ENCODE measurements around the gene CATSPERZ. TPM values are rescaled to one million over a fixed set of nuclear protein-coding genes. Genes with fewer than 3 reads are reported as not detected.

Gene CATSPERZ
- not detected for total RNA-seq

GRCh38 chr11:64299847-64300648 lies at the start of gene CATSPERZ:
Gene CATSPERZ (plus strand): TSS chr11:64300358. CDS start chr11:64300411, 53 bp downstream.
- Mint-ChIP-seq H3K9me3 (no peaks in the 10 kb centered on the region), H3K27me3 (peaks cover 80% of the 10 kb centered on the region), H3K27ac (no peak within 1 kb of the TSS), H3K4me1 (peaks cover 28% of the 10 kb centered on the region), H3K36me3 (no peaks in the 10 kb centered on the region), H3K4me3 (peak within 1 kb of the TSS; percentile 61)
- no peak for DNase-seq

- no peaks in the 10 kb centered on the region for H3K27me3 Mint-ChIP-seq
- peaks cover 16% of the 10 kb centered on the region for H3K4me1 Mint-ChIP-seq
- no peak for DNase-seq
- peak overlapping the region; percentile 79 for H3K4me3 Mint-ChIP-seq
- H3K9me3 Mint-ChIP-seq: no peaks in the 10 kb centered on the region
- no peak overlapping the region for H3K27ac Mint-ChIP-seq
- peaks cover 6% of the 10 kb centered on the region for H3K36me3 Mint-ChIP-seq
These were observed 49.6 kb upstream of the CATSPERZ start for GRCh38 chr11:64250415-64251015.

GRCh38 chr11:64251016-64251752 lies 49.0 kb upstream of the CATSPERZ start, which contains the start of gene PLCB3:
Gene PLCB3 (plus strand): TSS chr11:64251530. CDS start chr11:64251650, 120 bp downstream.
- DNase-seq: peak; percentile 63
- no peaks in the 10 kb centered on the region for H3K9me3 Mint-ChIP-seq
- H3K27me3 Mint-ChIP-seq: no peaks in the 10 kb centered on the region
- no peaks in the 10 kb centered on the region for H3K36me3 Mint-ChIP-seq
- peaks cover 16% of the 10 kb centered on the region for H3K4me1 Mint-ChIP-seq
- peak within 1 kb of the TSS; percentile 91 for H3K4me3 Mint-ChIP-seq
- H3K27ac Mint-ChIP-seq: peak within 1 kb of the TSS; percentile 11

- H3K4me3 Mint-ChIP-seq: peak overlapping the region; percentile 91
- H3K9me3 Mint-ChIP-seq: no peaks in the 10 kb centered on the region
- H3K36me3 Mint-ChIP-seq: no peaks in the 10 kb centered on the region
- no peak for DNase-seq
- peaks cover 16% of the 10 kb centered on the region for H3K4me1 Mint-ChIP-seq
- peak overlapping the region; percentile 11 for H3K27ac Mint-ChIP-seq
- no peaks in the 10 kb centered on the region for H3K27me3 Mint-ChIP-seq
These were observed 48.5 kb upstream of the CATSPERZ start for GRCh38 chr11:64251753-64252002.

- H3K4me3 Mint-ChIP-seq: peak overlapping the region; percentile 91
- DNase-seq: peak; percentile 26
- H3K9me3 Mint-ChIP-seq: no peaks in the 10 kb centered on the region
- no peaks in the 10 kb centered on the region for H3K27me3 Mint-ChIP-seq
- H3K27ac Mint-ChIP-seq: peak overlapping the region; percentile 11
- no peaks in the 10 kb centered on the region for H3K36me3 Mint-ChIP-seq
- peaks cover 13% of the 10 kb centered on the region for H3K4me1 Mint-ChIP-seq
These were observed 47.9 kb upstream of the CATSPERZ start for GRCh38 chr11:64252003-64252872.

GRCh38 chr11:64253043-64253442 lies 47.1 kb upstream of the CATSPERZ start:
- no peaks in the 10 kb centered on the region for H3K27me3 Mint-ChIP-seq
- H3K36me3 Mint-ChIP-seq: peaks cover 1% of the 10 kb centered on the region
- H3K4me3 Mint-ChIP-seq: no peak overlapping the region
- no peaks in the 10 kb centered on the region for H3K9me3 Mint-ChIP-seq
- no peak for DNase-seq
- H3K27ac Mint-ChIP-seq: no peak overlapping the region
- H3K4me1 Mint-ChIP-seq: peaks cover 10% of the 10 kb centered on the region

- no peak overlapping the region for H3K4me3 Mint-ChIP-seq
- peaks cover 2% of the 10 kb centered on the region for H3K36me3 Mint-ChIP-seq
- no peaks in the 10 kb centered on the region for H3K9me3 Mint-ChIP-seq
- no peak overlapping the region for H3K27ac Mint-ChIP-seq
- no peaks in the 10 kb centered on the region for H3K27me3 Mint-ChIP-seq
- H3K4me1 Mint-ChIP-seq: peaks cover 10% of the 10 kb centered on the region
- DNase-seq: no peak
These were observed 46.7 kb upstream of the CATSPERZ start for GRCh38 chr11:64253481-64253880.

- H3K27me3 Mint-ChIP-seq: no peaks in the 10 kb centered on the region
- peaks cover 3% of the 10 kb centered on the region for H3K36me3 Mint-ChIP-seq
- peaks cover 10% of the 10 kb centered on the region for H3K4me1 Mint-ChIP-seq
- no peak overlapping the region for H3K27ac Mint-ChIP-seq
- H3K9me3 Mint-ChIP-seq: no peaks in the 10 kb centered on the region
- no peak for DNase-seq
- H3K4me3 Mint-ChIP-seq: no peak overlapping the region
These were observed 45.8 kb upstream of the CATSPERZ start for GRCh38 chr11:64254326-64254725.

- H3K9me3 Mint-ChIP-seq: no peaks in the 10 kb centered on the region
- H3K4me1 Mint-ChIP-seq: peaks cover 18% of the 10 kb centered on the region
- no peak for DNase-seq
- no peak overlapping the region for H3K4me3 Mint-ChIP-seq
- H3K27me3 Mint-ChIP-seq: no peaks in the 10 kb centered on the region
- H3K27ac Mint-ChIP-seq: no peak overlapping the region
- H3K36me3 Mint-ChIP-seq: peaks cover 9% of the 10 kb centered on the region
These were observed 44.7 kb upstream of the CATSPERZ start for GRCh38 chr11:64255135-64256128.

GRCh38 chr11:64256300-64256699 lies 43.9 kb upstream of the CATSPERZ start:
- no peak overlapping the region for H3K4me3 Mint-ChIP-seq
- H3K36me3 Mint-ChIP-seq: peaks cover 9% of the 10 kb centered on the region
- H3K27ac Mint-ChIP-seq: no peak overlapping the region
- H3K27me3 Mint-ChIP-seq: no peaks in the 10 kb centered on the region
- DNase-seq: no peak
- H3K9me3 Mint-ChIP-seq: no peaks in the 10 kb centered on the region
- H3K4me1 Mint-ChIP-seq: peaks cover 16% of the 10 kb centered on the region

GRCh38 chr11:64258356-64258755 lies 41.8 kb upstream of the CATSPERZ start:
- H3K4me1 Mint-ChIP-seq: peaks cover 9% of the 10 kb centered on the region
- DNase-seq: no peak
- no peaks in the 10 kb centered on the region for H3K9me3 Mint-ChIP-seq
- H3K27me3 Mint-ChIP-seq: no peaks in the 10 kb centered on the region
- no peak overlapping the region for H3K4me3 Mint-ChIP-seq
- H3K36me3 Mint-ChIP-seq: peaks cover 9% of the 10 kb centered on the region
- H3K27ac Mint-ChIP-seq: no peak overlapping the region

- peaks cover 9% of the 10 kb centered on the region for H3K36me3 Mint-ChIP-seq
- DNase-seq: no peak
- H3K4me1 Mint-ChIP-seq: peaks cover 9% of the 10 kb centered on the region
- no peak overlapping the region for H3K27ac Mint-ChIP-seq
- H3K27me3 Mint-ChIP-seq: no peaks in the 10 kb centered on the region
- no peaks in the 10 kb centered on the region for H3K9me3 Mint-ChIP-seq
- no peak overlapping the region for H3K4me3 Mint-ChIP-seq
These were observed 41.1 kb upstream of the CATSPERZ start for GRCh38 chr11:64258946-64259532.

- H3K27me3 Mint-ChIP-seq: no peaks in the 10 kb centered on the region
These were observed 40.6 kb upstream of the CATSPERZ start for GRCh38 chr11:64259533-64260067.

More at GRCh38 chr11:64259533-64260067, 40.6 kb upstream of the CATSPERZ start:
- H3K4me1 Mint-ChIP-seq: peaks cover 9% of the 10 kb centered on the region
- H3K36me3 Mint-ChIP-seq: peaks cover 9% of the 10 kb centered on the region
- H3K4me3 Mint-ChIP-seq: no peak overlapping the region
- H3K27ac Mint-ChIP-seq: no peak overlapping the region
- H3K9me3 Mint-ChIP-seq: no peaks in the 10 kb centered on the region
- no peak for DNase-seq

Data from activated naive CD8-positive, alpha-beta T cell treated with anti-CD3 and anti-CD28 coated beads for 36 hours (primary cell).